ENCODE data around the gene PBX3.
"Not testable (repeated sequence)": the region's sequence is repeated elsewhere in the genome, so short reads cannot be mapped to it uniquely, and the experiment has no call there.

The PBX3 gene

DNA sequence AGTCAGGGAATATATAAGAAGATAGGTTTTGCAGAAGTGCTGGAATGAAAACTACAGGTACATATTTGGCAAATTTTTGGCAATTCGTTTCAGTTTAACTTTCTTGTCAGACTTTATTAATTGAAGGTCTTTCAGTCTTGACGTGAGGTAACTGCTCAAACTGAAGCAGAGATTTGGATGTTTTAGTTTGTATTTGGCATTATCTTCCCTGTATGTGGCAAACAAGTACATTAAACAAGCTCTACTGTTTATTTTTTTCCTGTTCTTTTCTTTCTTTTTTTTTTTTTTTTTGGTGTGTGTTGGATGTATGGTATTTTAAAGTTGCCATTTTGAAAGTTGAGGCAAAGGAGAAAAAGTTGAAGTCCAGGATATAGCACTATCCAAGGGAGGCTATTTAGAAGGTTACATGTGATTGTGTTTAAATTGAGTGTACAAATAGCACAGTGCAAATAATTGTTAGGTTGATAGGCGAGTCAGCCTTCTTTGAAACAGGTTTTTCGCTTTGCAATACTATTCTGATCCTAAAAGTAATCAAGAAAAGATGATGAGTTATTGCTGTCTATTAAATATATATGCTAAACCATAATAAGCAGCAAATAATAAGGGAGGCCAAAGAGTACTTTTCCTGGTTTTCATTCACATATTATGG is 2.2 kb downstream of the PBX3 start:
- DNase-seq, result no peak

DNA sequence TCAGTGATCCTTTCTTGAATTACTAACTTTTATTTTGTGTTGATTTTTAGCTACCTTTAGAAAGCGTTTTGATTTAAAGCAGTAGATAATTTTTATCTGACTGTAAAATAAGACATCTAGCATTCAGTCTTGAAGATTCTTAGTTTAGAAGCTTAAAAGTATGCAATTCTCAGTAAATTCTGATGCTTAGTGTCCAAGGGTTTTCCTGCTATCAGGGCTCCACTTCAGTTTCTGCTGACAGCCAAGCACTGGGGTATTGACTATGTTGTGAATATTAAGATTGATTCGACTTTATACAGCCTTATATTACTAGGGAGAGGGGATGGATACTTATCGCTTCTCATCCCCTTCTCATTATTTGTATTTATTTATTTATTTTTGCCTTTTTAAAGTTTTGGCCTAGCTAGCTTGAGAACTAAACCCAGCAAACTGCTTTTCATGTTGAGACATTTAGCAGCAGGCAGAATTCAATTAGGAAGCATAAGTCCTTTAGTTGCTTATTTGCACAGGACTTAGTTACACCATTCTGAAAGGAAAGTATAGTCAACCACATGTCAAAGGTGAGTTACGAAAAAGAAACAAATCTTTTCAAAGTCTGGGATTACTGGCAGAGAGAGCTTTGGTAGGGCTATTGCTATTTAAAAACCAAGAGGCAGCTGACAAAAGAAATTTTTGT is 2.9 kb downstream of the PBX3 start:
- no peak for DNase-seq

DNA sequence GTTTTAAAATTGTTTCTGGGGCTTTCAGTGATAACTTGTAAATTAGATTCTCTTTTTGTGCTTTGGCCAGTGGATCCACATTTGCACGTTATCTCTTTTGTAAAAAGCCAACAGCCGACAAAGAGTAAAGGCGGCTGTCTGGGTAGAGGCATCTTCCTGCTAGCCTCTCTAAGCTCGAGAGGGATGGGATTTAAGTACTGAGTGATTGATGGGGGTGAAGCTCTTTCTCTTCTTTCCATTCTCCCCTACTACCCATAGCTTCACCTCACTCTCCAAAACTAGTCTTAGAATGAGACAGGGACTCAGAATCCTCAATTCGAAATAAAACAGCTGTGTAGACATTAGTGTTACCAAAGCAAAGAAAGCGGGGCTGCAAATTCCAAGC is 3.4 kb downstream of the PBX3 start:
- DNase-seq, result no peak

DNA sequence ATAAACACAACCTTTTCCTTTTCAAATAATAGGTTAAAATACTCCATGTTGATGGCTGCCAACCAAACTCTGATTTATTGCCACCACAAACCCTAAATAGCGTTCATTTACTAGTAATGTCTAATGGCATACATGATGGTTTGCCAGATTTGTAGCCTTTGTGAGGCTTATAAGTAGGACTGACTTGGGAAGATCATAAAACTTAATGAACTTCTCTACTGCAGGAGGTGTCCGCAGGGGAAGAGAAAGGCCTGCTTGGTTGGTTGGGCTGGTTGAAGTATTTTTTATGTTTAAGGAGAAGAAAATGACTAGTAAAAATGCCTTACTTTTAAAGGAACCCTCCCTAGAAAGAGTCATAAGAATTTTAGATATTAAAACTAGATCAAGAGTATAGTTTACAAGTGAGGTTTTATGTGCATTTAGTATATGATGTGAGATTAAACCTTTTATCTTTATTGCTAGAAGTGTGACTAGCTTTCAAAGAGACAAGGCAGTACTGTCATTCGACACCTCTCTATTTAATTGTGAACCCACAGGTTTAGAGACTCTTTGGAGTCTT is 5.0 kb downstream of the PBX3 start:
- DNase-seq, result no peak

DNA sequence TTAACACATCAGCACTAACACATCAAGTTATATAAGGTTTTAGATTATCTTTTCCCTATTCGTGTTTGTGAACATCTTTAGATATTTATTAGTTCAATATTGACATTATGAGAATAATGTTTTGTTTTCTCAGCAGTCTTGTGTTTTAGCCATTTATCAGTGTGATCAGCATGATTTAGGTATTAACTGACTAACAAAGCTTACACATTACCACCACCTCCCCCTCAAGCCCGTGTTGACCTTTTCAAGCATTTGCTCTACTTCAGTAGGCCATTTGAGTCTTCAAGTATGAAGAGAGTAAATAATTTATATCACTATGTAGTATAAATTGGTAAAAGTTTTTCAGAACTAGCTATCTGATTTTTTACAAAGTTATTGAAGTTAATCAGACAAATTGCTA is 6.9 kb downstream of the PBX3 start:
- DNase-seq, result no peak

DNA sequence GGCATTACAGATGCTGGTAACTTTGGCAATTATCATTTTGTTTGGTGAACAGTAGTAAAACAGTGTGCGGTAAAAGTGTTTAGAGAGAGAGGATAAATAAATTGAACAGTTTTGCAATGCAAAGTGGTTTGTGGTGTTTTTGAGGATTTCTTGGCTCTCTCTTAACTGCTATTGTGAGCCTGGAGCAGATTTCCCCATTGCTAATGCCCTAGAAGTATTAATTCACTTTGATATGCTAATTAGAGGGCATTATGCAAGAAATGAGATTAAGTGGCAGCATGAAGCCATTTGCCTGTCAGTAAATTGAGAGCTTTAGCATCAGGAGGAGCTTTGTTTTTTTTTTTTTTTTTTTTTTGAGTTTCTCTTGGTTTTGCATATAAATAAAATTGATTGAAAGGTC is 8.2 kb downstream of the PBX3 start:
- no peak for DNase-seq

DNA sequence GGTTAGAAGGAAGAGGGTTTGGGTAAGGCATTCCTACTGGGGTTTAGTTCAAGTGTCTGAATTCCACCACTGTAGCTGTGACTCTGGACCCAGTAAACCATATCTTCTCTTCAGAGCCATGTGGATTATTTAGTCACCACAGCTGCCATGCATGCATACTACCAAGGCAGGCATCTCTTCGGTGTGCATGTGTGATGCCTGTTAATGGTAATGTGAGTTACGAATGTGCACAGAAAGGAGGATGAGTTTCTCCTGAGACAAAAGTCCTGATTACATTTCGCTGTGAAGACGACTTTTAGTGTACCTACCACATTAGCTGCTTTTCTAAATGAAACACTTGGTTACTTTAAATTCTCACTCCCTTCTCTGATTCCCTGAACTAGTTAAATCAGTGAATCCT is 9.3 kb downstream of the PBX3 start:
- DNase-seq, result no peak

DNA sequence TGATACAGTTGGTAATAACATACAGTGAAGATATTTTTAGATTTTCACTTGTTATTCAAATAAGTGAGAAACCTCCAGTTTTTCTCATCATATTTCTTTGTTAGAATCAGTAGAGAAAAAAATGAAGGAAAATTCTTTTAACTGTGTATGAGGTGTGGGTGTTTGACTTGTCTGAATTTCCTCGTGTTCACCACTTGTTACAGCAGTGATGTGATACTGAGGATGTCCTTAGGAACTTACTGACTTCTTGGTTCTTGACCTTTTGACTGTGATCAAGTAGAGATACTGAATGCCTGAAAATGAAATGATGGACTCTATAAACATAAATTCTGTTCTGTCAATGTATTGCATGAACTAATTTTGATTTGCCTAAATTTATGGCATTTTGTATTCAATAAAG is 10.7 kb downstream of the PBX3 start:
- no peak for DNase-seq

DNA sequence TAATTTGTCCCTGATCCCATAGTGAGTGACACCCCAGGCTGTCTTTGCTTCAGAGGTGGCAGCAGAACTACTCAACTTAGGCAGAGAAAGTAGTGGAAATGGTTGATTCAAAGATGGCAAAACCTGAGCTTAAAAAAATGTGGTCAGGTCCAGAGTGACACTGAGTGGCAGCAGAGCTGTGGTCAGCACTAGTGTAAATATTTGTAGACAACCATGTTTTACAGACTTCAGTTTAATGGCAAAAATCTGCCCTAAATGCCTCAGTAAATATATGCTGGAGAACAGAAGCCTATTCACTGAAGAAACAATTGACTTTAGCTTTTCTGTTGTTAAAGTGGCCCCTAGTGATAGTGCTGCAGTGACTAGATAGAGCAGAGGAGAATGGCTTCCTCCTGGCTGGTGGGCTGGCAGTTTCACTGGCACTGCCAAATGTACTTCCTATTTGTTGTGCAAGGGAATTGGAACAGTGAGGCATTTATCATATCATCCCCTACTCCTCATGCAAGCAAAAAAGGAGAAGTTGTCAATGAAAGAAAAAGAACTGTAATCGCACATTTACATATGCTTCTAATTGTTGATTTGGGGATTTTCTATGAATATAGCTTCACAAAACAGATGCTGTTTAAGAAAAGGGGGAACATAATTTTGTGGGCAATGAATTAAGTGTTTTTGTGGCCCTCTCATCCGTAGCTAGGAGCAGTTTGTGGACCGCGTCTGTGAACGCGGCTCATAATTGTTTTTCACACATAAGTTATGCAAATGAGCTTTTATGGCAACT is 12.0 kb downstream of the PBX3 start:
- peak; percentile 13 for DNase-seq

DNA sequence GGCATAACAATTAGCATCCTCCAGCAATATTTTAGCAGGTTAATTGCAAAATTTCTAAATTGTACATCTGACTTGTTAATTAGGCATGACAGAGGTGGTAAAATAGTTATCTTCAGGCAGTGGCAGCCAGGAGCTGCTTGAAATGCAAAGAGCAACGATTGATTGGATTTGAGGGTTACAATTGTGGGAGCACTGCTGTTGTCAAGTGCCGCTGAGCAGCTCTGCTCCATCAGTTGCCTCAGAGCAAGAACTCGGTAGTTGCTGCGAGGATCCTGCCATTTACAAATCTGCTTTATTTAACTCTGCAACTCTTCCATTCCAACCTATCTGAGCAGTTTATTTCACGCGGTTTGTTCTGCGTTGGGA is 12.6 kb downstream of the PBX3 start:
- DNase-seq, result no peak

DNA sequence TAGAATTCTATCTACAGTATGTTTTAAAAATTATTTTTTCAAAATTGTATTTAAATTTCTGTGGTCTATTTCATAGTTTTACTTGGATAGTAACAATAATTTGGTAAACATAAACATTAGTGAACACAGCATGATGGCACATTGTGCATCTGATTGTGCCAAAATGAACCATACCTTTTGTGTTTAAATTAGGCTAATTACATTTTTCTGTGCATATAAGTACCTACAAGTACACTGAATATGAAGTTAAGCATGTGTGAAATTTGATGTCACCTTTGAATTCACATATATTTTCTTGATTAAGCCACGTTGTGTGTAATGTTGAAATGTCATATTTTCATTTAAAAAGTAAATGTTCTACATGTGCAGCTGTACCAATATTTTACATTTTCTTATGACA is 13.4 kb downstream of the PBX3 start:
- DNase-seq, result no peak

DNA sequence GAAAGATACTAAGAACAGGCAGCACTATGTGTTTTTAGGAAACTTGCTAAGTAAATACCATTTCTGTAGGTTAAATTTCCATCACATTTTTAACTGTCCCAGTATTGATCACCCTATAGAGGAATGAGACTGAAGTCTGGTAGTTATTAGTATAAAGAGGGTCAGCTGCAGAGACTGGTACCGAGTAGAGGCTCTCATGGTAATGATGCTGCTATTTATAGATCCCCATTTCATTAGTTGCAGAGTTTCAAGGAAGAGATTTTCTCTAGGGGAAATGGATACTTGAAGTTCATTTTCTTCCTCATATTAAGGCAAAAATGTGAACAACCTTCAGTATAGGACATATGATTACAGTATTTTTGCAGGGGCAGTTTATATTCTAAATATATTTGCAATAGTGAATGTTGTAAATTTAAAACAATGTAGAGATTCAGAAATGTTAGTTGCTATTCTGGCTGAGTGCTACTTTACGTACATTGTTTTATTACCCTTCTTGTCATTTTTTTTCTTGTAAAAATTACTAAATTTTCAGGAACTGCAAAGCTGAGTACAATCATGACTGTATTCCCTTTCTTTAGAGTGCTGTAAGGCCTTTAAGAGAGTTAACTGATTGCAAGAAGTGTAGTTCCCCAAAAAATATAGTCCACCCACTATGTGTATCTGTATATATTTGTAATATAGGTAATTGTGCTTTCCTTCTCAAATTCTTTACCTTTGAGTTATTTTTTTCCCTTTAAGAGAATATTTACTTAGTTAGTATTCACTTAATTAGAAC is 14.7 kb downstream of the PBX3 start:
- no peak for DNase-seq

DNA sequence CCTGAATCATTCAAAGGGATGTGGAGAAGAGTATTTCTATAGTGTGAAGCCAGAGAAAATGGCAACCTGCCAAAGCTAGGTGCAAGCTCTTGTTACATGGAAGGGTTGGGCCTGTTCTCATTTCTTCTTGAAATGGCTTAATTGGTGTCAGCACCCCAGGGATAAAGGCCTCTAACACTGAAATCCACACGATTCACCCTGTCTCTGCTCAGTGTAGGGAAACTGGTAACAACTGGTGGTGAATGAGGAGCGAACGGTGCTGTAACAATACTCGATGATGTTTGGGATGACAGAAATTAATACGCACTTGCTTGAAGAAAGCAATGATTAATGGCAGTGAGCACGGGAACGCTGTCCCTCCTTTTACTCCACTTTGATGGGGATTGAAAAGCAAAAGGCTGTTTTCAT is 16.2 kb downstream of the PBX3 start:
- DNase-seq, result no peak

DNA sequence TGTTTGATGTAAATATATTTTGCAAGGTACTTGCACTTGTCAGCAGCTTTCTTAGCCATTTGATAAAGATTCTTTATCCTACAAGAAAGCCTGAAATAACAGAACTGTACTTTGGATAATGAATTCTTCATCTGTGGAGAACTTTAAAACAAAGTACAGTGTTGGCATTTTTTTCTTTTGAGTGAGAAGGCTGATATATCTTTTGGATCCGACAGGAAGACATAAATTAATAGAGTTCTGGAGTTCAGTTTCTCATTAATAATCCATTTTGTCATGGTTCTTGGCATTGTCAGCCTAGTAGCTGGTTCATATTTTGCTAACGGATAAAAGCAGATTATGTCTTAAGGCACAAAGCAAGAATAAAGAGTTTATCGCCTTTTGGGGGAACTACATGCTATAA is 17.0 kb downstream of the PBX3 start:
- no peak for DNase-seq

DNA sequence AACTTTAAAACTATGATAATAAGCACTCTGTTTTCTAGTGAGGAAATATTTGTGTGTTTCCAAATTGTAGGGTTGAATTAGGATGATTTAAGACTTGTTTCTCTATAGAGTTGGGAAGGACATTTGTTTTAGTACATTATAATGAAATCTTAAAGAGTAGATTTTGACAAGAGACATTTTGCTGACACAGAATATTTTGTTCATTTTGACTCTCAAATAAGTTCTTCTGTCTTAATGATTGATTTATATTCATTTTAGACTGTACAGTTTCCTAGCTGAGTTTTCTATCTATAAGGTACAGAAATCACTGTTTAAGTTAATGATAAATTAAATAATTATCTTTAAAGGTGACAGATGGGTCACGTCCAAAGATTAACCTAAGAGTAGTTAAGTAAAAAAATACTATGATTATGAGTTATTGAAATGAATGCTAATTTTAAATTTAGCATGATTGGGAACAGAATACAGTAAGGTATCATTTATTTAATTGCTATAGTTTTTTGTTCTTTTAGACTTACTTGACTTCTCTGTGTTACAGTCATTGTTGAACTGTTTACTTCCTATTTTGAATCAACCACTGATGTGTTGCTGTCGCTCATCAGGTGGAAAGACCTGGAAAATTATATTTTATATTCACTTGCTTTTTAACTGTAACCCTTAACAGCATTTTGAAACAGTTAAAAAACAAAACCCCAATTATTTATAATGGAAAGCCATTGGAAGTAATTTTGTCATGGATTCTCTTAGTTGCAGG is 19.5 kb downstream of the PBX3 start:
- no peak for DNase-seq

DNA sequence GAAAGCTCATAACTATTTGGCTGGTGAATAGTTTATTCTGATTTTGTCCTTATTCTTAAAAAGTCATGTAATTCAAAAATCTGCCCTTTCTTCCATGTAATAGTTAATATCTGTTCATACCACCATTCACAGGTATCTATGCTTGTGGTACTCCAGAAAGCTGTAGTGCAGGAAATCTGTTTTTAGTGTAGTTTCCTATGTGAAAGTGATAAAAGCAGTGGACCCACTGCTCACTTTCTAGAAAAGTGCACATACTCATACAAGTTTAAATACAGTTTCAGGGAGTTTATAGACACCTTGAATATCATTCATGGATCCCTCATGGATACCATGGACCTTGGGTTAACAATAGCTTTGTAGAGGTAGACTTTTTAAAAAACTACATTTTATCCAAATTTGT is 20.2 kb downstream of the PBX3 start:
- no peak for DNase-seq

DNA sequence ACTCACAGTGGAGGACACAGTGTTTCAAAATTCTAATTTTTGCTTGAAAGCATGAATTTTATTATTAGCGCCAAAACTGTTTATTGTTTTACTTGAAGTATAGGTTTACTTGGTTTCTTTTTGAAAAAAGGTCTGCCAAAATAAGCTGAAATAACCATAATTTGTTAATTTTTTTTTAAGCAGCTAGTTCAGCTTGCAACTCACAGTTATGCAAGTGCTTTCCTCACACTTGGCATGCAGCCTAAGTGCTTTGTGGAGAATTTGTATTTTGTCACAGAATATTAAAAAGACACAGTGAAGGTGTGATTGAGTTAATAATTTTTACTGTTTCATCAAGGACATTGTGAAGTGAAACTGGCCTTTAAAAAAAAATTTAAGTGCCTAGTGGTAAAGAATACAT is 21.6 kb downstream of the PBX3 start:
- no peak for DNase-seq

DNA sequence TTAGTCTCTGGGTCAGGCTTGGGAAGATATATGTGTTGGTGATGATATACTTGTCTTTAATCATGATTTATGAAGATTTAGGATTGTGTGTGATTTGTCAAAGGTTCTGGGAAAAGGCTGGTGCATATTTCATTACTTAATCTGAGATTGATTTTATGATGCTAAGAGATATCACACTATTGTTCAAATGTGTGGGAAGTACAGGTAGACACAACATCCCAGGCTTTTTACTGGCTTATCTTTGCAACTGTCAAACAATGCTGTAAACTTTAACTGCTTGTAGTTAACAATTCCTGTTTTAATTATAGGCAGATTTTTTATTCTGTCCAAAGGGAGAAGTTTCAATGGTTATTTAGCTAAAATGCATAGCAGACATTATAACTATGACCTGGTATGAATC is 23.9 kb downstream of the PBX3 start:
- no peak for DNase-seq

DNA sequence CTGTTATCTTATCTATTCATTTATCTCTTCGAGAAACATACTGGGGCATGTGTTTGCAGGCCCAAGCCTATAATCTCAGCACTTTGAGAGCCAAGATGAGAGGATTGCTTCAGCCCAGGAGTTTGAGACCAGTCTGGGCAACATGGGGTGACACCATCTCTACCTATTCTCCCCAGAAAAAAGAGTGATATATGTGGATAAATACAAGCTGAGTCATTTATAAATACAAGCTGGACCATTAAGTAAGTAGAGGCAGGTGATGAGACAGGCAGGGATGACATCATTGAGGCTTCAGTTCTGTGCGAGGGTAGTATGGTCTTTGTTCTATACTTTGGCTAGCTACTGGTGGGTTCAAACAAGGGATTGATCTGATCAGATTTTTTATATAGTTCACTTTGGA is 25.6 kb downstream of the PBX3 start:
- no peak for DNase-seq

DNA sequence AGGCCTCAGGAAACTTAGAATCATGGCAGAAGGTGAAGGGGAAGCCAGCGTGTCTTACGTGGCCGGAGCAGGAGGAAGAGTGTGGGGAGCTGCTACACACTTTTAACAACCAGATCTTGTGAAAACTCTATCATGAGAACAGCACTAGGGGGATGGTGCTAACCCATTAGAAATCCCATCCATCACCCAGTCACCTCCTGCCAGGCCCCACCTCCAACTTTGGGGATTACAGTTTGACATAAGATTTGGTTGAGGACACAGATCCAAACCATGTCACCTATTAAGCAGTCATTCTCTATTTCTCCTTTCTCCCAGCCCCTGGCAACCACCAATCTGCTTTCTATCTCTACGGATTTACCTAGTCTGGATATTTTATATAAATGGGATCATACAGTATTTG is 26.9 kb downstream of the PBX3 start:
- no peak for DNase-seq

DNA sequence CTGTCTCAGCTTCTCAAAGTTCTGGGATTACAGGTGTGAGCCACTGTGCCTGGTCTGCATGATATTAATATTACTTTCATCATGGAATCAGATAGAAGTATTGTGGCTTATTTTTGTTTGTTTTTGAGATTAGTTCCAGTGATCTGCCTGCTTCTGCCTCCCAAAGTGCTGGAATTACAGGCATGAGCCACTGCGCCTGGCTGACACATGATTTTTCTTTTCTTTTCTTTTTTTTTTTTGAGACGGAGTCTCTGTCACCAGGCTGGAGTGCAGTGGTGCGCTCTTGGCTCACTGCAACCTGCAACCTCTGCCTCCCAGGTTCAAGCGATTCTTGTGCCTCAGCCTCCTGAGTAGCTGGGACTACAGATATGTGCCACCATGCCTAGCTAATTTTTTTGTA is 29.6 kb downstream of the PBX3 start:
- DNase-seq, result not testable (repeated sequence)

DNA sequence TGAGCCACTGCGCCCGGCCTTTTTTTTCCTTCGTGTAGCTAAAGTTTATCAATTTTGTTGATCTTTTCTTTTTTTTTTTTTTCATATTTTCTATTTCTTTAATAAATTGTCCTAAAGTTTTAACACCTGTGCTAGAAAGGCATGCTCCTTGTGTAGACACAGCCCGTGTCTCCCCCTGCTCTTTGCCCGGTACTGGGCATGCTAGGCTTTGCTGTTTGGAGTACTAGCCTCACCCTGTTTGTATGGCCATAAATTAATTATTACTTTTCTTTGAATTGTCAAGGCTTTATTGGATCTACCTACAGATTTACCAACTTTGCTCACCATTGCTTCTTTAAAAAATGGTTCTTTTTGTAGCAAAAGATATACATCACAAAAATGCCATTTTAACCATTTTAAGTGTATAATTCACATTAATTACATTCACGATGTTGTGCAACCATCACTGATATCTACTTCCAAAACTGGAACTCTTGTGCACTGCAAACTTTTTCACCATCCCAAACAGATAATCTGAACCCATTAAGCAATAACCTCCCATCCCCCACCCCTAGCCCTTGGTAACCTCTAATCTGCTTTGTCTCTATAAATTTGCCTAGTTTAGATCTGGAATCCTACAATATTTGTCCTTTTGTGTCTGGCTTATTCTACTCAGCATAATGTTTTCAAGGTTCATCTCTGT is 31.5 kb downstream of the PBX3 start:
- not testable (repeated sequence) for DNase-seq
